ENCODE data around the gene HERC2. TPM values are rescaled to one million over a fixed set of nuclear protein-coding genes. Genes with fewer than 3 reads are reported as not detected.
"Not testable (repeated sequence)": the region's sequence is repeated elsewhere in the genome, so short reads cannot be mapped to it uniquely, and the experiment has no call there.

The HERC2 gene
- total RNA-seq, 1 experiment from 2014 or later: 69.2 TPM

DNA sequence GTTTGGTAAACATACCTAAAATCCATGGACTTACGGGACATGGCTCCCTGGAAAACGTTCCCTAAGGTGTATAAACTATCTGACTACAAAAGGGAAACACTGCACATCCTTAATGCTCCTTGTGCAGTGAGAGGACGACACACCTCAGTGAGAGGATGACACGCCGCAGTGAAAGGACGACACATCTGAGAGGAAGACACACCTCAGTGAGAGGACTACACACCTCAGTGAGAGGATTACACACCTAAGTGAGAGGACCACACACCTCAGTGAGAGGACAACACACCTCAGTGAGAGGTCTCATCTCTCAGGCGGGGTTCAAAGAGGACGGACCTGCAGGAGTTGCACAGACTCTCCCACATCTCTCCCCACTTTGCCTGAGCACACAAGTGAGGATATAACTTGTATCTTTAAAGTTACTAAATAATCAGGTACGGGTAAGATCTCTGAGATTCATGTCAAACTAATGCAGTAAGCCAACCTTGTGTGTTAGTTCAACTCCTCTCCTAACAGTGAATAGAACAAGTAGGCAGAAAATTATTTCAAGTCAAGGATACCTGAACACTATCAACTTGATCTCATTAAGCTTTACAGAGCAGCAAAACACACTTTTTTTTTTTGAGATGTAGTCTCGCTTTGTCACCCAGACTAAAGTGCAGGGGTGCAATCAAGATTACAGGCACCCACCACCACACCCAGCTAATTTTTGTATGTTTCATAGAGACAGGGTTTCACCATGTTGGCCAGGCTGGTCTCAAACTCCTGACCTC, 32.1 kb downstream of the HERC2 start:
- Histone ChIP-seq H2AFZ (ENCODE audit: low read length) (no peak overlapping the region), H3K27me3 (ENCODE audit: insufficient read depth, low read length) (no peaks in the 10 kb centered on the region), H3K4ac (ENCODE audit: low read depth, low read length) (no peak overlapping the region), H3K79me1 (ENCODE audit: insufficient read depth, low read depth, low read length, poor library complexity, severe bottlenecking) (no peaks in the 10 kb centered on the region), H3K4me2 (ENCODE audit: insufficient read depth, insufficient read length, low read length) (no peak overlapping the region), H2BK5ac (ENCODE audit: insufficient read length, low read length) (no peak overlapping the region), H3K27ac (ENCODE audit: insufficient read length, low read depth, low read length) (no peak overlapping the region), H2BK120ac (ENCODE audit: low read depth, low read length, poor library complexity, severe bottlenecking) (no peak overlapping the region), H3K18ac (ENCODE audit: insufficient read length, low read depth, low read length) (no peak overlapping the region), H3K4me1 (ENCODE audit: insufficient read depth, low read length) (peaks cover 2% of the 10 kb centered on the region; the same call in 1 of the 2 replicates), H3K14ac (ENCODE audit: insufficient read depth, low read length) (no peak overlapping the region), H2BK15ac (ENCODE audit: low read depth, low read length) (no peak overlapping the region), H3K23ac (ENCODE audit: insufficient read length, low read depth, low read length) (no peak overlapping the region), H3K79me2 (ENCODE audit: insufficient read depth, low read length) (no peaks in the 10 kb centered on the region; the same call in 1 of the 2 replicates), H2AK5ac (ENCODE audit: insufficient read length, low read length) (no peak overlapping the region), H4K8ac (replicated peaks; ENCODE audit: insufficient read length, low read depth, low read length) (no peak overlapping the region), H3K56ac (ENCODE audit: insufficient read length, low read depth, low read length) (no peak overlapping the region), H3K9ac (ENCODE audit: extremely low read depth, insufficient read length, low read length) (no peak overlapping the region), H2BK12ac (ENCODE audit: insufficient read length, low read depth, low read length) (no peak overlapping the region), H4K5ac (ENCODE audit: insufficient read length, low read depth, low read length) (no peak overlapping the region), H3K23me2 (ENCODE audit: insufficient read length, low read depth, low read length, poor library complexity, severe bottlenecking) (no peaks in the 10 kb centered on the region), H4K20me1 (ENCODE audit: control insufficient read depth, insufficient read depth, insufficient read length) (no peaks in the 10 kb centered on the region), H3K9me3 (ENCODE audit: control insufficient read depth, low read depth, low read length) (peaks cover 9% of the 10 kb centered on the region), H4K91ac (ENCODE audit: insufficient read length, low read depth, low read length) (no peak overlapping the region), H2BK20ac (ENCODE audit: low read depth, low read length, poor library complexity, severe bottlenecking) (no peak overlapping the region), H3T11ph (ENCODE audit: low read length) (no peak overlapping the region)
- peaks cover 20 to 21% of the 10 kb centered on the region in 2 experiments for H3K4me1 Mint-ChIP-seq
- TF ChIP-seq, protein P1, sequence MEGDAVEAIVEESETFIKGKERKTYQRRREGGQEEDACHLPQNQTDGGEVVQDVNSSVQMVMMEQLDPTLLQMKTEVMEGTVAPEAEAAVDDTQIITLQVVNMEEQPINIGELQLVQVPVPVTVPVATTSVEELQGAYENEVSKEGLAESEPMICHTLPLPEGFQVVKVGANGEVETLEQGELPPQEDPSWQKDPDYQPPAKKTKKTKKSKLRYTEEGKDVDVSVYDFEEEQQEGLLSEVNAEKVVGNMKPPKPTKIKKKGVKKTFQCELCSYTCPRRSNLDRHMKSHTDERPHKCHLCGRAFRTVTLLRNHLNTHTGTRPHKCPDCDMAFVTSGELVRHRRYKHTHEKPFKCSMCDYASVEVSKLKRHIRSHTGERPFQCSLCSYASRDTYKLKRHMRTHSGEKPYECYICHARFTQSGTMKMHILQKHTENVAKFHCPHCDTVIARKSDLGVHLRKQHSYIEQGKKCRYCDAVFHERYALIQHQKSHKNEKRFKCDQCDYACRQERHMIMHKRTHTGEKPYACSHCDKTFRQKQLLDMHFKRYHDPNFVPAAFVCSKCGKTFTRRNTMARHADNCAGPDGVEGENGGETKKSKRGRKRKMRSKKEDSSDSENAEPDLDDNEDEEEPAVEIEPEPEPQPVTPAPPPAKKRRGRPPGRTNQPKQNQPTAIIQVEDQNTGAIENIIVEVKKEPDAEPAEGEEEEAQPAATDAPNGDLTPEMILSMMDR (conservative IDR thresholded peaks at IDR 0.05): no peak
- no peak for DNase-seq
- peaks cover 50 to 66% (median 53%) of the 10 kb centered on the region in 3 experiments for H3K36me3 Mint-ChIP-seq (ENCODE audit: insufficient read depth in 1 of 3, low read depth in 3 of 3)
- H3K4me3 Mint-ChIP-seq: no peak overlapping the region
- peak overlapping the region in 1 of 3 experiments; percentile 56; a peak in 2 of 7 replicates for H3K27ac Mint-ChIP-seq
- no CpG with 5 or more reads among the region's 10 CpGs for WGBS (ENCODE audit: extremely low coverage, insufficient read length, low lambda C conversion rate)
- peaks cover 21 to 23% of the 10 kb centered on the region in 2 experiments for H3K9me3 Mint-ChIP-seq
- no peaks in the 10 kb centered on the region for H3K27me3 Mint-ChIP-seq (ENCODE audit: low read depth)

DNA sequence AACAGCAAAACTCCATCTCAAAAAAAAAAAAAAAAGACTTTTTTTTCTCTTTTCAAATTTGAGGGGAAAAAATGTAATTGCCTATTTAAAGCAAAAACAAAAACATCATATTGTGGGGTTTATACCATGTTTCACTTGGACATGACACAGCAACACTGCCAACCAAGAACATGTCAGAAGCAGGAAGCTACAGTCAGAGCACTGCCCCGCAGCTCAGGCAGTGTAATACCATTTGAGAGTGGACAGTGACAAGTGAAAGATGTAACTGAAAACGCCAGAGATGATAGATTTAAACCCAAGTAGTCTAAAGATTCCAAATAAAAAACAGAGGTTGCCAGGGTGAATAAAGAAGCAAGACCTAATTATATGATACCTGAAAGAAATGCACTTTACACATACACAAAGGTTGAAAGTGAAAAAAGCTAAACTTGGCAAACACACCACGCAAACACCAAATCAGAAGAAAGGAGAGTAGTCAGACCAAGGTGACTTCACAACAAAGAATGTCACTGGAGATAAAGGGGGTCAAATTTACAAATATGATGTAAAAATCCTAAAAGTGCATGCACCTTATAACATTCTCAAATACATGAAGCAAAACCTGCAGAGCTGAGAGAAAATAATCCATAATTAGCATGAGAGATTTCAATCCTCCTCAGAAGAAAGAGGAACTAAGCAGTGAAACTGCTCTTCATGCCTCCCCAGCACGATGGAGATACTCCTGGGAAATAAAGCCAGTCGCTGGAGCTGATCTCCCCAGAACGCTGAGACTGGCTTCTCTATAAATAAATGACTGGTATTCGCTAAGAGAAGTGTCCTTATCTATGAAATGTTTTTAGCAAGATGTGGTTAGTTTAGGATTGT, 32.9 kb downstream of the HERC2 start:
- not testable (repeated sequence) for H2BK20ac ChIP-seq (ENCODE audit: low read depth, low read length, poor library complexity, severe bottlenecking); H3T11ph ChIP-seq (ENCODE audit: low read length); H3K18ac ChIP-seq (ENCODE audit: insufficient read length, low read depth, low read length); H3K4ac ChIP-seq (ENCODE audit: low read depth, low read length); H4K91ac ChIP-seq (ENCODE audit: insufficient read length, low read depth, low read length); H3K79me2 ChIP-seq (ENCODE audit: insufficient read depth, low read length); H2AFZ ChIP-seq (ENCODE audit: low read length); H4K5ac ChIP-seq (ENCODE audit: insufficient read length, low read depth, low read length); H3K27ac ChIP-seq (ENCODE audit: insufficient read length, low read depth, low read length); H4K20me1 ChIP-seq (ENCODE audit: control insufficient read depth, insufficient read depth, insufficient read length); H2AK5ac ChIP-seq (ENCODE audit: insufficient read length, low read length); H3K79me1 ChIP-seq (ENCODE audit: insufficient read depth, low read depth, low read length, poor library complexity, severe bottlenecking); H2BK12ac ChIP-seq (ENCODE audit: insufficient read length, low read depth, low read length); H3K14ac ChIP-seq (ENCODE audit: insufficient read depth, low read length); H3K9me3 ChIP-seq (ENCODE audit: control insufficient read depth, low read depth, low read length); H3K56ac ChIP-seq (ENCODE audit: insufficient read length, low read depth, low read length); H3K4me3 Mint-ChIP-seq; H3K23me2 ChIP-seq (ENCODE audit: insufficient read length, low read depth, low read length, poor library complexity, severe bottlenecking); H3K27ac Mint-ChIP-seq; H2BK5ac ChIP-seq (ENCODE audit: insufficient read length, low read length); H3K27me3 ChIP-seq (ENCODE audit: insufficient read depth, low read length); H3K4me1 ChIP-seq (ENCODE audit: insufficient read depth, low read length); H3K4me2 ChIP-seq (ENCODE audit: insufficient read depth, insufficient read length, low read length); H3K9ac ChIP-seq (ENCODE audit: extremely low read depth, insufficient read length, low read length); H3K23ac ChIP-seq (ENCODE audit: insufficient read length, low read depth, low read length); H3K27me3 Mint-ChIP-seq (ENCODE audit: low read depth); H4K8ac ChIP-seq (replicated peaks; ENCODE audit: insufficient read length, low read depth, low read length); H2BK120ac ChIP-seq (ENCODE audit: low read depth, low read length, poor library complexity, severe bottlenecking); H2BK15ac ChIP-seq (ENCODE audit: low read depth, low read length); DNase-seq
- no CpG with 5 or more reads among the region's 7 CpGs for WGBS (ENCODE audit: extremely low coverage, insufficient read length, low lambda C conversion rate)
- H3K9me3 Mint-ChIP-seq: peaks cover 21 to 23% of the 10 kb centered on the region in 2 experiments
- H3K4me1 Mint-ChIP-seq: peaks cover 14 to 15% of the 10 kb centered on the region in 2 experiments
- peaks cover 53 to 68% (median 55%) of the 10 kb centered on the region in 3 experiments for H3K36me3 Mint-ChIP-seq (ENCODE audit: insufficient read depth in 1 of 3, low read depth in 3 of 3)

Measured in H9 (cell line).